CD4-positive, alpha-beta T cell treated with Interferon alpha-2 for 1 hour (primary cell): ENCODE measurements around the gene IMPG2.

Source experiments
- DNase-seq, 2 donors: peaks; one replicate each; pipeline ENCODE4 v3.0.0-alpha.2; 2020 to 2022

The IMPG2 gene

GRCh38 chr3:101273156-101273555, 47.2 kb downstream of the IMPG2 start:
- no peak for DNase-seq

GRCh38 chr3:101271728-101272127, 48.6 kb downstream of the IMPG2 start:
- DNase-seq, result no peak

- DNase-seq, result no peak
Measured at GRCh38 chr3:101270149-101270548, 50.2 kb downstream of the IMPG2 start.

- DNase-seq, result no peak
Measured at GRCh38 chr3:101268971-101269671, 51.3 kb downstream of the IMPG2 start.

- no peak for DNase-seq
Measured at GRCh38 chr3:101268141-101268540, 52.2 kb downstream of the IMPG2 start.

- no peak for DNase-seq
Measured at GRCh38 chr3:101266566-101266965, 53.8 kb downstream of the IMPG2 start.

- no peak for DNase-seq
Measured at GRCh38 chr3:101266071-101266470, 54.3 kb downstream of the IMPG2 start.

- no peak for DNase-seq
Measured at GRCh38 chr3:101262393-101263240, 57.8 kb downstream of the IMPG2 start.

GRCh38 chr3:101261506-101261905, 58.9 kb downstream of the IMPG2 start:
- DNase-seq, result no peak

- no peak for DNase-seq
Measured at GRCh38 chr3:101259485-101260341, 60.7 kb downstream of the IMPG2 start.

- no peak for DNase-seq
Measured at GRCh38 chr3:101256511-101256910, 63.9 kb downstream of the IMPG2 start.

GRCh38 chr3:101255441-101255840, 64.9 kb downstream of the IMPG2 start:
- DNase-seq, result no peak

- no peak for DNase-seq
Measured at GRCh38 chr3:101253396-101253795, 67.0 kb downstream of the IMPG2 start.

- no peak for DNase-seq
Measured at GRCh38 chr3:101252945-101253344, 67.4 kb downstream of the IMPG2 start.

- DNase-seq, result no peak
Measured at GRCh38 chr3:101252307-101252706, 68.1 kb downstream of the IMPG2 start.

GRCh38 chr3:101251441-101251840, 68.9 kb downstream of the IMPG2 start:
- no peak for DNase-seq

GRCh38 chr3:101249522-101249921, 70.9 kb downstream of the IMPG2 start:
- no peak for DNase-seq

- DNase-seq, result no peak
Measured at GRCh38 chr3:101248736-101249135, 71.6 kb downstream of the IMPG2 start.

GRCh38 chr3:101244212-101244575, 76.2 kb downstream of the IMPG2 start:
- DNase-seq, result no peak

GRCh38 chr3:101243285-101244211, 76.8 kb downstream of the IMPG2 start:
- DNase-seq, result no peak

- no peak for DNase-seq
Measured at GRCh38 chr3:101240719-101241399, 79.5 kb downstream of the IMPG2 start.

GRCh38 chr3:101235048-101235447, 85.3 kb downstream of the IMPG2 start:
- no peak for DNase-seq
